Measurements from ENCODE around the gene VTI1A. TPM values are rescaled to one million over a fixed set of nuclear protein-coding genes. Genes with fewer than 3 reads are reported as not detected.
A peak's percentile ranks its signal among the peaks of the same experiment; 100 is the strongest.

Gene VTI1A
- total RNA-seq, 1 donor from 2014 or later: 32.6 TPM

GRCh38 chr10:112811741-112812551 lies 364.9 kb downstream of the VTI1A start:
- no peaks in the 10 kb centered on the region for H3K9me3 Mint-ChIP-seq
- no peaks in the 10 kb centered on the region for H3K27me3 Mint-ChIP-seq
- H3K36me3 Mint-ChIP-seq: peaks cover 17% of the 10 kb centered on the region
- peaks cover 70% of the 10 kb centered on the region for H3K4me1 Mint-ChIP-seq (ENCODE audit: unreplicated experiment)
- peak overlapping the region; percentile 29 for H3K4me3 Mint-ChIP-seq
- DNase-seq (ENCODE audit: extremely low spot score, unreplicated experiment): no peak
- no peak for TF ChIP-seq CTCF (conservative IDR thresholded peaks at IDR 0.05)
- H3K27ac Mint-ChIP-seq: peak overlapping the region; percentile 83

GRCh38 chr10:112812586-112812985 lies 365.6 kb downstream of the VTI1A start:
- H3K4me3 Mint-ChIP-seq: no peak overlapping the region
- TF ChIP-seq CTCF (conservative IDR thresholded peaks at IDR 0.05): no peak
- H3K36me3 Mint-ChIP-seq: peaks cover 13% of the 10 kb centered on the region
- peak overlapping the region; percentile 83 for H3K27ac Mint-ChIP-seq
- H3K4me1 Mint-ChIP-seq (ENCODE audit: unreplicated experiment): peaks cover 75% of the 10 kb centered on the region
- H3K9me3 Mint-ChIP-seq: no peaks in the 10 kb centered on the region
- no peak for DNase-seq (ENCODE audit: extremely low spot score, unreplicated experiment)
- peaks cover 1% of the 10 kb centered on the region for H3K27me3 Mint-ChIP-seq

GRCh38 chr10:112813866-112814591 lies 367.0 kb downstream of the VTI1A start:
- H3K27me3 Mint-ChIP-seq: peaks cover 5% of the 10 kb centered on the region
- H3K9me3 Mint-ChIP-seq: no peaks in the 10 kb centered on the region
- H3K36me3 Mint-ChIP-seq: peaks cover 10% of the 10 kb centered on the region
- H3K4me1 Mint-ChIP-seq (ENCODE audit: unreplicated experiment): peaks cover 79% of the 10 kb centered on the region
- peak overlapping the region; percentile 8 for H3K4me3 Mint-ChIP-seq
- no peak for TF ChIP-seq CTCF (conservative IDR thresholded peaks at IDR 0.05)
- H3K27ac Mint-ChIP-seq: peak overlapping the region; percentile 60
- DNase-seq (ENCODE audit: extremely low spot score, unreplicated experiment): no peak

- Mint-ChIP-seq H3K9me3 (no peaks in the 10 kb centered on the region), H3K27me3 (peaks cover 5% of the 10 kb centered on the region), H3K4me1 (ENCODE audit: unreplicated experiment) (peaks cover 70% of the 10 kb centered on the region), H3K36me3 (peaks cover 10% of the 10 kb centered on the region), H3K4me3 (peak overlapping the region; percentile 65), H3K27ac (peak overlapping the region; percentile 88)
- TF ChIP-seq CTCF (conservative IDR thresholded peaks at IDR 0.05): no peak
- DNase-seq (ENCODE audit: extremely low spot score, unreplicated experiment): no peak
These were observed 368.4 kb downstream of the VTI1A start for GRCh38 chr10:112815269-112816032.

GRCh38 chr10:112816033-112816430 lies 369.0 kb downstream of the VTI1A start:
- peaks cover 5% of the 10 kb centered on the region for H3K27me3 Mint-ChIP-seq
- TF ChIP-seq CTCF (conservative IDR thresholded peaks at IDR 0.05): no peak
- no peak for DNase-seq (ENCODE audit: extremely low spot score, unreplicated experiment)
- peak overlapping the region; percentile 88 for H3K27ac Mint-ChIP-seq
- H3K36me3 Mint-ChIP-seq: peaks cover 10% of the 10 kb centered on the region
- H3K4me3 Mint-ChIP-seq: no peak overlapping the region
- no peaks in the 10 kb centered on the region for H3K9me3 Mint-ChIP-seq
- H3K4me1 Mint-ChIP-seq (ENCODE audit: unreplicated experiment): peaks cover 64% of the 10 kb centered on the region
